SHP77 treated with DMSO at 0.1 percent for 48 hours (cell line): ENCODE data around the gene RPL10A.

ENCODE experiments used
- DNase-seq: peaks from one replicate; lab custom pipeline; 2025; lab: John Stamatoyannopoulos, UW

RPL10A gene

GRCh38 chr6:35476004-35476403, 7.8 kb downstream of the RPL10A start:
- no peak for DNase-seq

DNA sequence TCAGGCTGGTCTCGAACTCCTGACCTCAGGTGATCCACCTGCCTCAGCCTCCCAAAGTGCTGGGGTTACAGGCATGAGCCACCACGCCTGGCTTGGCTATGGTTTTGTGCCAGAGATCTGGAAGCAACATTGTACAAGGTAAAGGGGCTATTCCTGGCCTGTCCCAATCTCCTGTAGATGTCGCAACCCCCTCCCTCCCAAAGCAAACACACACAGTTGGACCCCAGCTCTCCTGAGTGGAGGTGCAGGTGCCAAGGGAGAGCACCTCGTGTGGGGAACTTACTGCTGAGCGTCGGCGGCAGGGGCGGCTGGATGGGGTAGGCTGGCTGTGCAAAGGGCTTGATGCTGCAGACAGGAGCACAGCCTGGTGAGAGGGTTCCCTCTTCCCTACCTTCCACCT, 8.8 kb downstream of the RPL10A start:
- DNase-seq = no peak

GRCh38 chr6:35477551-35478179, 9.5 kb downstream of the RPL10A start:
- DNase-seq = no peak

DNA sequence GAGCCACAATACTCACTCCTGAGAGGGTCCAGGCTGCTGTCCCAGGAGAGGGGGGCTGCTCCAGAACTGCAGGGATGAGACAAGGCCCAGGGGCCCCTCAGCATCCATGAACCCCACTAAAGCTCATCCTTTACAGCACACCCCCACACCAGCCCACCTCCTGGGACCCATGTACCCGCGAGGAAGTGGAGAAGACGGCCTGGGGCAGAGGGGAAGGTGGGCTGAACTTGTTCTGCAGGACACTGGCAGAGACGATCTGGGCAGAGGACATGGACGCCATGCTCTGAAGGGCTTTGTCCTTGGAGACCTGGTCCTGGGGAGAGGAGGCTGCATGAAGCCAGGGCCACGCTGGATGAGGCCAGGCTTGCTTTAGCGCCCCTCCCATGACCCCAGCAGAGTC, 10.1 kb downstream of the RPL10A start:
- no peak for DNase-seq

DNA sequence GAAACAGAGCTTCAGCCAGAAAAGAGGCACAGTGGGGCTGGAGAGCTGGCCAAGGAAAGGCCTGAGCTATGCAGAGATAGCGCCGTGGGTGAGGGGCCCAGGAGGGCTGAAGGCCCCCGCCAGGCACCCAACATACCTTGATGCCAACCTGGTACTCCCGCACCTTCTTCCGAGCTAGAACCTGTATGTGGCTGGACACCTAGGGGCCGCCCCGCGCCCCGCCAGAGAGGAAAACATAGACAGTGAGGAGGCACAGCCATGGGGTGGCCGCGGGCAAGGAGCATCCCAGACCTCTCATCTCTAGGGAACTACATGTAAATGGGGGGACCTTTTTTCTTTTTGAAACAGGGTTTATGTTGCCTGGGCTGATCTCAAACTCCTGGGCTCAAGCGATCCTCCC, 12.0 kb downstream of the RPL10A start:
- DNase-seq = no peak

- DNase-seq = no peak
Measured at GRCh38 chr6:35481226-35481625, 13.0 kb downstream of the RPL10A start.

GRCh38 chr6:35483062-35483461, 14.9 kb downstream of the RPL10A start:
- no peak for DNase-seq

GRCh38 chr6:35483490-35483889, 15.3 kb downstream of the RPL10A start:
- no peak for DNase-seq

DNA sequence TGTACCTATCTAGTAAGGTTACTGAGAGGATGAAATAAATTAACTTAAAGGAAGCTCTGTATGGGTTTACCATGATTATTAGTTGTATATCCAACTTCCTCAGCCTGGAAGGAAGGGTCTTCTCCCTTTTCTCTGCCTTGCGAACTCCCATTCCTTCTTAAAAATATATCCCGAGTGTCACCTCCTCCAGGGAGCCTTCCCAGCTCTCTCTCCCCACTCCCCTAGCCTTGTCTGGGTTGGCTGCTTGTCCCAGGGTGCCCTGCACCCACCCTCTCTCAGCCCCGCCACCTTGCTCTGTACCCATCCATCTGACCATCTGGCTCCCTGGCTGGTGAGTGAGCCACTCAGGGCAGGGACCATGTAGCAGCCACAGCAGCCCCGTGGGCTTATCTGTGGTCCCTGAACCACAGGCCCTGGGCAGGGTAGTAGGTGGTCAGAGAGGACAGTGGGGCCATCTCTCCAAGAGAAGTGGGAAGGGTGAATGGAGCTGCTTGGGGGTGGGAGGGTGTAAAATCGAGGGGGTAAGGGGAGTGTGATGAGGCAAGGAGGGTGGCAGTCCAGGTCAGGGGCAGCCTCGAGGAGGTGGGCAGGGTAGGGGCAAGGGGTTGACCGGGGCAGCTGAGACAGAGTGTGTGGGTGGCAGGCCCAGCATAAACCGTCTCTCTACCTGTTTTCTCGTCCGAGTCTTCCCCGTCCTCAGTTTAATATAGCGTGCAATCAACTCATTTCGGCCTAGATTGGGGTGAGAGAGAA, 15.9 kb downstream of the RPL10A start:
- no peak for DNase-seq

- no peak for DNase-seq
Measured at GRCh38 chr6:35484921-35485392, 16.8 kb downstream of the RPL10A start.

DNA sequence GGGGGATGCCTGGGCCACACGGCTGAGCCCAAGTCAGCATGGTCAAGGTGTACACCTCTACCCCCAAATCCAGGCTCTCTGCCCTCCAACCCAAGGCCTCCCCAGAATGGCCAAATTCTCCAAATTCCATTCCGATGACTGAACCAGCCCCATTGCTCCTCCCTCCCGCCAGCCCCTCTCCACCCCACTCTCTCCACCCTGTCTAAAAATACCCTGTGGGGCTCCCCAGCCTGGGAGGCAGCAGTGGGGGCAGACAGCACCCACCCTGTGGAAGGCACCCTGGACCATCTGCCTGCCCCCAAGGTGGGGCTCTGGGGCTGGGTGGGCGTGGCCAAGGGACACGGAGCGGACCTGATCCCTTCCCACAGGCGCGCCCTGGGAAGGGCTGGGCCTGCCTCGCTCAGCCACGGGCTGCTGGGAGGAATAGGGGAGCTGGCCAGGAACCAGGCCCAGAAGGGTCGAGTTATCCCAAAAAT, 17.2 kb downstream of the RPL10A start:
- no peak for DNase-seq

DNA sequence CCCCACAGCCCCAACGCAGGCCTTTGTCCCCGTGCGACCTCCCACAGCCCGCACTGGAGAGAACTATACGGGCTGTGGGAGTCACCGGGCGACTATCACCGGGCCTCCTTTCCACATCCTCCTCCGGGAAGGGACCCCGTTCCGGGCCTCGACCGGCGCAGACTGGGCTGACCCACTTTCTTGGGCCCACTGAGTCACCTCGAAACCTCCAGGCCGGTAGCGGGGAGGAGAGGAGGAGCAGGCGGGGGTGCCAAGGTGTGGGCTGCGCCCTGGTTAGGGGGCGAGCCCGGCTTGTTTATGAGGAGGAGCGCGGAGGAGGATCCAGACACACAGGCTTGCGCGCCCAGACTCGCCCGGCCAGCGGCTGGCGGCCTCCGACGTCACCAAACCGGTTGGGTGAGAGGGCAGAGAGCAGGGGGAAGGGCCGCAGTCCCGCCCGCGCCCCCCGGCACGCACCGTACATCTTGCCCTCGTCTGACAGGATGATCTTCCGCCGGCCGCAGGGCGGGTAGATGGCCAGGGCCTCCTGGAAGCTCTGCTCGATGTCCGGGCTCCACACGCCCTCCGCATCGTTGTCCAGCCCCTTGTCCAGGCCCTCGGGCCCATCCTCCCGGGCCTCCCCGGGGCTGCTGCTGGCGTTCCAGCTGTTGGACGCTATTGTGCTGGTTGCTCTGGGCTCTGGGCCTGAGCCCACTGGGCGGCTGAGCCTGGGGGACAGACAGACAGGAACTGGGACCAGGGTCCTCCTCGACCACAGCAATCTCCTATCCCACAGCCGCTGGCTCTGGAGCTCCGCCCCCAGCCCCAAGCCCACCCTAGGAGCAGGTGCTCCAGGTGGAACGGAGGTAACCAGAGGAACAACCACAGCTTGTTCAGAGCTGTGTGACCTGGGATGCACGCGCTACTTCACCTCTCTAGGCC, 18.1 kb downstream of the RPL10A start:
- no peak for DNase-seq

DNA sequence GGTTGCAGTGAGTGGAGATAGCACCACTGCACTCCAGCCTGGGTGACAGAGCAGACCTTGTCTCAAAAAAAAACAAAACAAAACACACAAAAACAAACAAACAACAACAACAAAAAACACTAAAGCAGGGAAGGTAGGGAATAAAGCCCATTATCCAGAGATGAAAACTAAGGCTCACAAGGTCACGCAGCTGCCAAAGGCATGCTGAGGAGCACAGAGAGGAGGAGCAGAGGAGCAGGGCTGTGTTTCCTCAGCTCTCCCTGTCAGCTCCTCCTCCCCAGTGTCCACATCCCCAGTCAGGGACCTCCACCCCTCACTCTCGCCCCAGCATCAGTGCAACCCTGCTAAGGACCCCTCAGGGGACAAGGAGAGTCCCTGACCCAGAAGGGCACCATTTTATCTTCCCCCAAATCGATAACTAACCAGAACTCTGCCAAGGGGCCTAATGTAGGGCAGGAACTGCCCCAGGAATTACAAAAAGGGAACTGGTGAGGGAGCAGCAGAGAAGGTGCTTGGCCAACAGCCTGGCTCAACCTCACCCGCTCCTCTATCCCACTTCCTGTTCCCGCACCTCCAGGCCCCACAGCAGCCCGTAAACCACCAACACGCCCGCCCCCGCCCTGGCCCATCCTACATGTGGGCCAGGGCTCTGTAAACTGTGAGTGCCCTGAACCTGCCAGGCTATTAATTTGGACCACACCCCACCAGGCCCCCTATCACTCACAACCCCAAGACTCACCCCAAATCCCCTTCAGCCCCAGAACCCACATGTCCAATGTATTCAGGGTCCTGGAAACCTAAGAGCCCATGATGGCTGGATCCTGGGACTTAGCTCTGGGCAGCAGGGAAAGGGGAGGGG, 19.7 kb downstream of the RPL10A start:
- no peak for DNase-seq

GRCh38 chr6:35488517-35488862, 20.3 kb downstream of the RPL10A start:
- DNase-seq = no peak

DNA sequence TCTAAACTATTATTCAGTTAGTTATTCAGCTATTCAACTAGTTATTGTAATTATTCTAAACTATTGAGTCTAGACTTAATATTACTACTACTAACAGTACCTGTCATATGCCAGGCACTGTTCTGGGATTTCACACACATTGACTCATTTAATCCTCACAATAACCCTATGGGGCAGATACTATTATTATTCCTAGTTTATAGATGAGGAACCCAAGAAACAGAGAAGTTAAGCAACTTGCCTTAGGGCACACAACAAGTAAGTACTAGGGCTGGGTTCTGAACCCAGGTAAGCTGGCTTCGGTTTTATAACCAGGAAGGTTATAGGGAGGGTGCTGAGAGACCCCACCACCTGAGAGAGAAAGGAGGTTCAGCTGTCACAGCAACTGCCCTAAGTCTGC, 20.9 kb downstream of the RPL10A start:
- no peak for DNase-seq

- DNase-seq = no peak
Measured at GRCh38 chr6:35489995-35490791, 22.0 kb downstream of the RPL10A start.

GRCh38 chr6:35490821-35491557, 22.8 kb downstream of the RPL10A start:
- DNase-seq = no peak

GRCh38 chr6:35491558-35492257, 23.5 kb downstream of the RPL10A start:
- DNase-seq = no peak

DNA sequence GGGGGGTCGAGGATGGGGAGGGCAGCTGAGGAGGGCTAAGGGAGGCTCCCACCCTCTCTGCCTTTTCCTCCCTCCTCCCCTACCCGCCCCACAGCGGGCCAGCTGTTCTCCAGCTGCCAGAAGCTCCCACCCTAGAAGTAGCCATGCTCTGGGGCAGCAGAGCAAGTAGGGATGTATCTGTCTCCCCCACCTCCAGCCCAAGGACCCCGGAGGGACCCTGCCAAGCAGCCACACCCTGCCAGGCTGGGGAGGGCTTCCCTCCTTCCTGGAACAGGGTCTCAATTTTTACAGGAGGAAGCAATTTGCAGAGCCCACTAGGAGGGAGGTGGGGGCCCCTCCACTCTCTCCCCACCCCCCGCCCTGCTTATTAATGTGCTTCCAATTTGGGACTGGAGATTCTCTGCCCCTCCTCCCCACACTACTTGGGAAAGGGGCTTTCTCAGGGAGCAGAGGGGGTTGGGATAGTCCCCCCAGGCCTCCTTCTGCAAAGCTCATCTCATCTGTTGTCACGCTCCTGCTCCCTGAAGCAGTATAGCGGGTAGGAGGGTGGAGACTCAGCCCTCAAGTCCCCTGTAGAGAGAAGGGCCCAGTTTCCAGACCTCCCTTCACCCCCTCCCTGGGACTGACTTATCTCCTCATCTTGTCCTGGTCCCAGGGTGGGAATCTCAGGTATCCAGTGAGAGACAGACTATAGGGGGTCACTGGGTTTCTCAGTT, 24.2 kb downstream of the RPL10A start:
- no peak for DNase-seq
